Parathyroid adenoma (tissue), 2 donors: ENCODE measurements around the gene A1BG.

ENCODE experiments used
- H2AFZ ChIP-seq: fragments of 300-600 bp; sonication (generic); one replicate; pipeline ENCODE4 v1.7.0; 2017; ENCODE audit warnings: antibody characterized with exemption, mild to moderate bottlenecking
- H3K27ac ChIP-seq: fragments of 300-600 bp; sonication (generic); one replicate; pipeline ENCODE4 v1.7.0; 2017
- H3K27me3 ChIP-seq: fragments of 300-600 bp; sonication (generic); one replicate; pipeline ENCODE4 v1.7.0; 2017; ENCODE audit warnings: low read length; ENCODE audit not compliant: control insufficient read depth, insufficient read depth
- H3K36me3 ChIP-seq: fragments of 300-600 bp; sonication (generic); one replicate; pipeline ENCODE4 v1.7.0; 2017; ENCODE audit warnings: low read length; ENCODE audit not compliant: control insufficient read depth, insufficient read depth
- H3K4me1 ChIP-seq: fragments of 300-600 bp; sonication (generic); one replicate; pipeline ENCODE4 v1.7.0; 2017; ENCODE audit warnings: control low read depth
- H3K4me2 ChIP-seq: fragments of 300-600 bp; sonication (generic); one replicate; pipeline ENCODE4 v1.7.0; 2017; ENCODE audit warnings: low read length
- H3K4me3 ChIP-seq: fragments of 300-600 bp; sonication (generic); one replicate; pipeline ENCODE4 v1.7.0; 2017; ENCODE audit warnings: low read depth, low read length
- H3K79me2 ChIP-seq: fragments of 300-600 bp; sonication (generic); one replicate; pipeline ENCODE4 v1.7.0; 2017; ENCODE audit warnings: control low read depth
- H3K9ac ChIP-seq: fragments of 300-600 bp; sonication (generic); one replicate; pipeline ENCODE4 v1.7.0; 2017; ENCODE audit warnings: mild to moderate bottlenecking
- H3K9me3 ChIP-seq: fragments of 300-600 bp; sonication (generic); one replicate; pipeline ENCODE4 v1.7.0; 2017; ENCODE audit warnings: low read length; ENCODE audit not compliant: control insufficient read depth
- CTCF ChIP-seq: fragments of 300-600 bp; sonication (generic); IDR thresholded peaks from one replicate; pipeline ENCODE4 v1.7.0; 2017; ENCODE audit warnings: antibody characterized with exemption, mild to moderate bottlenecking
- donor health status: primary hyperparathyroidism.

A1BG gene

GRCh38 chr19:58354478-58355030 is 1.3 kb upstream of the A1BG start:
- Histone ChIP-seq H2AFZ (no peak overlapping the region), H3K4me1 (no peaks in the 10 kb centered on the region), H3K36me3 (no peaks in the 10 kb centered on the region), H3K9ac (no peak overlapping the region), H3K9me3 (no peaks in the 10 kb centered on the region), H3K27me3 (no peaks in the 10 kb centered on the region), H3K4me3 (no peak overlapping the region), H3K4me2 (no peak overlapping the region), H3K27ac (no peak overlapping the region), H3K79me2 (peaks cover 13% of the 10 kb centered on the region)
- TF ChIP-seq CTCF, result no peak

DNA sequence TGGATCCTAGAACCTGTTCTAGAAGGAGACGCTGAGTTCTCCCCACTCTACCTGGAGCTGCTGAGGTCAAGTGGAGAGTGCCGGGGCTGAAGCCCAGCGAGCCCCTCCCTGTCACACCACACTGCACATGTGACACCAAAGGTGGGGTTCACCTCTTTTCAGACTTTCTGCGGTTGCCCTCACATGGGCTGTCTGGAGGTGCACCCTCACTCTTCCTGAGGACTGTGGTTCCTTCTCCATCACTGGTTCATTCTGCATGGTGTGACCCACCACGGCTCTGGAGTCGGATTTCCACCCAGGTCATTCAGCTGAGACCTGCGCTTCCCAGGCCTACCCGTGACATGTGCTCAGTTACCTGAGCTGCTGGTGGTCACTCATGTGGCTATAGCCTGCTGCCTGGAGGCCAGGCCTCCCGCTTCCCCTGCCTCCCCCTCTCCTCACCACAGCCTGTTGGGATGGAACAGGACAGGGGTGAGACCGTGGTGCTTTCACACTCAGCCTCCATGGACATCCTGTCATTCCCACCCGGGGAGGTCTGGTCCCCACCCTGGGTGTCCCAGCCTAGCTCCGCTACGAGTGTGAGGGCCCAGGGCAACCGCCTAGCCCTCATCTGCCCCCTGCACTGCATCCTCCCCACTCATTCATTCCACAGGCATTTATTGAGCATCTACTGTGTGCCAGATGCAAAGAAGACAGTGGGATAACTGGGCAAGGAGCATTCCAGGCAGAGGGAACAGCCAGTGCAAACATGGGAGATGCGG is 605 bp upstream of the A1BG start:
- no peaks in the 10 kb centered on the region for H3K4me1 ChIP-seq
- no peak for TF ChIP-seq CTCF
- no peaks in the 10 kb centered on the region for H3K36me3 ChIP-seq
- H3K9ac ChIP-seq, result no peak overlapping the region
- no peaks in the 10 kb centered on the region for H3K27me3 ChIP-seq
- H3K79me2 ChIP-seq, result peaks cover 18% of the 10 kb centered on the region
- no peak overlapping the region for H3K4me3 ChIP-seq
- no peak overlapping the region for H2AFZ ChIP-seq
- H3K9me3 ChIP-seq, result no peaks in the 10 kb centered on the region
- H3K4me2 ChIP-seq, result no peak overlapping the region
- H3K27ac ChIP-seq, result no peak overlapping the region

- H3K27me3 ChIP-seq, result no peaks in the 10 kb centered on the region
- peaks cover 20% of the 10 kb centered on the region for H3K79me2 ChIP-seq
- no peak overlapping the region for H3K27ac ChIP-seq
- TF ChIP-seq CTCF, result no peak
- H3K9me3 ChIP-seq, result no peaks in the 10 kb centered on the region
- H2AFZ ChIP-seq, result no peak overlapping the region
- no peak overlapping the region for H3K9ac ChIP-seq
- no peaks in the 10 kb centered on the region for H3K4me1 ChIP-seq
- no peaks in the 10 kb centered on the region for H3K36me3 ChIP-seq
- H3K4me3 ChIP-seq, result no peak overlapping the region
- no peak overlapping the region for H3K4me2 ChIP-seq
These were observed 1.1 kb downstream of the A1BG start for GRCh38 chr19:58351990-58352755.

DNA sequence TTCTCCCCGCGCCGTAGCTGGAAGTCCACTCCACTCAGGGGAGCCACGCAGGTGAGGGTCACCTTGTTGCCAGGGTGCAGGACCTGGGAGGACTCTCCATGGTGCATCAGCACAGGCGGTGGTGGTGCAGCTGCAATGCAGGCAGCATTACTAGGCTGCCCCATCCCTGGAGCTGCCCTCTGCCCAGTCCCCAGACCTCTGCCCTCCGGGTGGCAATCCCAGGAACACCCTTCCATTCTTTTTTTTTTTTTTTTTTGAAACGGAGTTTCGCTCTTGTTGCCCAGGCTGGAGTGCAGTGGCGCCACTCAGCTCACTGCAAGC is 1.8 kb downstream of the A1BG start:
- TF ChIP-seq CTCF, result no peak
- peaks cover 4% of the 10 kb centered on the region for H3K4me1 ChIP-seq
- H3K4me3 ChIP-seq, result no peak overlapping the region
- no peaks in the 10 kb centered on the region for H3K27me3 ChIP-seq
- peaks cover 20% of the 10 kb centered on the region for H3K79me2 ChIP-seq
- H3K27ac ChIP-seq, result no peak overlapping the region
- H3K4me2 ChIP-seq, result no peak overlapping the region
- H2AFZ ChIP-seq, result no peak overlapping the region
- no peaks in the 10 kb centered on the region for H3K36me3 ChIP-seq
- no peaks in the 10 kb centered on the region for H3K9me3 ChIP-seq
- no peak overlapping the region for H3K9ac ChIP-seq
